Sigmoid colon (tissue), 4 donors: ENCODE measurements around the gene FBLN7.
"Not testable (repeated sequence)": the region's sequence is repeated elsewhere in the genome, so short reads cannot be mapped to it uniquely, and the experiment has no call there.

Experiments
- CTCF ChIP-seq, 4 experiments: fragments of 450-650 bp in 3 of 4; fragments of 200-600 bp in 1 of 4; IDR thresholded peaks; one replicate each; pipeline ENCODE4 v1.5.1; 2016 to 2019; ENCODE audit warnings: antibody characterized with exemption in 4 of 4, mild to moderate bottlenecking in 3 of 4, moderate library complexity in 2 of 4
- EP300 ChIP-seq, 4 donors: sonication (generic); formaldehyde crosslinking; IDR thresholded peaks; one replicate each; pipeline ENCODE4 v1.6.1; 2017; ENCODE audit warnings: antibody characterized with exemption in 4 of 4
- POLR2A ChIP-seq, 2 donors: fragments of 450-650 bp; IDR thresholded peaks; one replicate each; pipeline ENCODE4 v1.6.1; 2016; ENCODE audit warnings: antibody characterized with exemption in 2 of 2, mild to moderate bottlenecking in 2 of 2, moderate library complexity in 2 of 2

GRCh38 chr2:112113354-112113753 lies 24.8 kb upstream of the FBLN7 start:
- not testable (repeated sequence) for TF ChIP-seq POLR2A, CTCF, EP300 (IDR thresholded peaks at IDR 0.05)
